H1 (cell line): ENCODE measurements around the gene SIGLEC12. TPM values are rescaled to one million over a fixed set of nuclear protein-coding genes. Genes with fewer than 3 reads are reported as not detected.

Experiments used
- EP300 ChIP-seq, 2 experiments: IDR thresholded peaks; 1 replicate in 1 of 2; 2 replicates in 1 of 2; pipeline ENCODE4 v1.6.1; 2011 to 2012; ENCODE audit warnings: low read depth in 2 of 2, low read length in 2 of 2, mild to moderate bottlenecking in 2 of 2, borderline replicate concordance in 1 of 2, inconsistent platforms in 1 of 2, moderate library complexity in 1 of 2
- EZH2 ChIP-seq: fragments of 200-600 bp; sonication (generic); IDR thresholded peaks from 2 replicates; pipeline ENCODE4 v1.7.1; 2012; ENCODE audit warnings: low read depth, mild to moderate bottlenecking, moderate library complexity, low read length, inconsistent platforms; ENCODE audit not compliant: severe bottlenecking
- HDAC2 ChIP-seq, 2 experiments: fragments of 300-600 bp in 1 of 2; sonication (generic) in 1 of 2; IDR thresholded peaks; 2 replicates each; pipeline ENCODE4 v1.6.1; 2011 to 2012; ENCODE audit warnings: low read depth in 2 of 2, low read length in 2 of 2, mild to moderate bottlenecking in 2 of 2, moderate library complexity in 2 of 2, borderline replicate concordance in 1 of 2, inconsistent platforms in 1 of 2
- RNF2 ChIP-seq: fragments of 200-900, 300-1000 bp; sonication (generic); IDR thresholded peaks from 2 replicates; pipeline ENCODE4 v1.7.1; 2016; ENCODE audit warnings: borderline replicate concordance, low read depth, mild to moderate bottlenecking, antibody characterized with exemption, low read length; ENCODE audit not compliant: poor library complexity, severe bottlenecking; ENCODE audit errors: missing control alignments
- SIX5 ChIP-seq: IDR thresholded peaks from 2 replicates; pipeline ENCODE4 v1.6.1; 2011; ENCODE audit warnings: mild to moderate bottlenecking, low read depth, low read length
- polyA plus RNA-seq, 7 experiments: library from polyadenylated mRNA; depleted of rRNA in 3 of 7; stranded (reverse) in 5 of 7; unstranded in 2 of 7; fragments of >200 nt in 5 of 7; fragments of 200-250 nt in 2 of 7; gene quantifications; 1 replicate in 5 of 7; 2 replicates in 1 of 7; 4 replicates in 1 of 7; pipeline versions ENCODE4 v1.2.1 to v1.2.3, GENCODE V29; 2011 to 2013; ENCODE audit warnings: missing spikeins in 2 of 7, mixed read lengths in 2 of 7
- total RNA-seq: library from RNA; stranded (reverse); fragmentation: NEBNext Ultra II Directional; extraction: Animal tissue kit (Norgen Biotek cat#: 25700); gene quantifications from 2 replicates; pipeline ENCODE4 v1.2.1, GENCODE V29; 2021

Gene SIGLEC12
- total and polyA plus RNA-seq, 2 of the 8 experiments (the other 6 are each of a cell fraction or from before 2014, with no cell fraction given), result not detected

- no peak for TF ChIP-seq RNF2
- TF ChIP-seq SIX5, result no peak
- no peak for TF ChIP-seq HDAC2 (IDR thresholded peaks at IDR 0.05; ENCODE audit: borderline replicate concordance in 1 of 2, low read depth in 2 of 2, low read length in 2 of 2)
- no peak for TF ChIP-seq EP300 (IDR thresholded peaks at IDR 0.05; ENCODE audit: borderline replicate concordance in 1 of 2, low read depth in 2 of 2, low read length in 2 of 2)
- TF ChIP-seq EZH2, result no peak
Measured at GRCh38 chr19:51503896-51504295, 2.3 kb upstream of the SIGLEC12 start (continued).
